ENCODE measurements around the gene CFAP99. TPM values are rescaled to one million over a fixed set of nuclear protein-coding genes. Genes with fewer than 3 reads are reported as not detected.

CFAP99 gene
- total and polyA plus RNA-seq, 2 donors (not counting 1 experiment from before 2014, with no cell fraction given): not detected

GRCh38 chr4:2390784-2391421 lies 27.9 kb upstream of the CFAP99 start:
- WGBS (ENCODE audit: insufficient coverage): 10% methylated on average over 17 of the region's 20 CpGs
- no peak for ATAC-seq (ENCODE audit: low read depth)

GRCh38 chr4:2393353-2394270 lies 25.1 kb upstream of the CFAP99 start:
- H3K4me3 ChIP-seq (ENCODE audit: control extremely low read depth in 1 of 5, extremely low read depth in 1 of 5, insufficient read depth in 1 of 5, low read depth in 2 of 5, low read length in 4 of 5): peak overlapping the region in 3 of 5 experiments; percentile 38 to 46 (median 44)
- H3K9ac ChIP-seq (ENCODE audit: low read length): peak overlapping the region; percentile 42
- CTCF ChIA-PET: interaction anchor here (1.1 to 2.1 kb wide), 6 partner anchors 9 to 174 kb away, joined by 3 to 9 read pairs (median 4); no protein-coding TSS in a partner anchor
- Mint-ChIP-seq H3K27ac (peak overlapping the region; percentile 82), H3K9me3 (ENCODE audit: insufficient read depth) (no peaks in the 10 kb centered on the region), H3K27me3 (peaks cover 16% of the 10 kb centered on the region), H3K4me3 (peak overlapping the region; percentile 88), H3K4me1 (peaks cover 43% of the 10 kb centered on the region)
- POLR2A ChIA-PET: interaction anchor here (0.5 to 1.2 kb wide), 2 partner anchors 26 to 152 kb away, joined by 3 read pairs; no protein-coding TSS in a partner anchor
- peaks cover 0 to 31% (median 7%) of the 10 kb centered on the region in 4 experiments for H3K27me3 ChIP-seq (replicated peaks in 1 of 4; ENCODE audit: control extremely low read depth in 1 of 4, control insufficient read depth in 3 of 4, insufficient read depth in 4 of 4, low read length in 3 of 4)
- H3K4me1 ChIP-seq (ENCODE audit: control insufficient read depth in 2 of 2, insufficient read depth in 2 of 2, low read length in 2 of 2): peaks cover 17 to 25% of the 10 kb centered on the region in 2 donors
- H3K27ac ChIP-seq (ENCODE audit: low read length in 2 of 2): no peak overlapping the region
- no peaks in the 10 kb centered on the region for H4K20me1 ChIP-seq (ENCODE audit: control insufficient read depth, insufficient read depth, low read length, poor library complexity, severe bottlenecking)
- TF ChIP-seq CTCF (IDR thresholded peaks at IDR 0.05) (no peak), EZH2 (IDR thresholded peaks at IDR 0.05; ENCODE audit: borderline replicate concordance, insufficient read depth, low read depth, low read length, poor library complexity, severe bottlenecking) (no peak)
- DNase-seq (peak; percentile 30), ATAC-seq (ENCODE audit: low read depth) (peak; percentile 78)
- intact Hi-C loops (cut with micrococcal nuclease): no loop called here
- H3K4me2 ChIP-seq (replicated peaks; ENCODE audit: low read depth, low read length, poor library complexity, severe bottlenecking): peak overlapping the region; percentile 70
- H3K36me3 ChIP-seq (replicated peaks in 1 of 2; ENCODE audit: control extremely low read depth in 1 of 2, control insufficient read depth in 1 of 2, extremely low read depth in 1 of 2, insufficient read depth in 2 of 2, low read length in 1 of 2): no peaks in the 10 kb centered on the region
- no peaks in the 10 kb centered on the region for H3K9me3 ChIP-seq (ENCODE audit: control extremely low read depth in 1 of 3, control insufficient read depth in 2 of 3, insufficient read depth in 1 of 3, low read length in 2 of 3)
- 27% methylated on average over 27 of the region's 28 CpGs for WGBS (ENCODE audit: insufficient coverage)
- H2AFZ ChIP-seq (ENCODE audit: insufficient read depth, low read depth, low read length, poor library complexity, severe bottlenecking): peak overlapping the region; percentile 73
- H3K79me2 ChIP-seq (ENCODE audit: control insufficient read depth, insufficient read depth, low read length): no peaks in the 10 kb centered on the region

More at GRCh38 chr4:2390784-2391421, 27.9 kb upstream of the CFAP99 start:
- DNase-seq: peak; percentile 35
- Mint-ChIP-seq H3K4me3 (peak overlapping the region; percentile 92), H3K27me3 (peaks cover 7% of the 10 kb centered on the region), H3K27ac (peak overlapping the region; percentile 88), H3K4me1 (peaks cover 43% of the 10 kb centered on the region), H3K9me3 (ENCODE audit: insufficient read depth) (no peaks in the 10 kb centered on the region)
- Histone ChIP-seq H3K79me2 (ENCODE audit: control insufficient read depth, insufficient read depth, low read length) (no peaks in the 10 kb centered on the region), H3K4me3 (ENCODE audit: control extremely low read depth in 1 of 5, extremely low read depth in 1 of 5, insufficient read depth in 1 of 5, low read depth in 2 of 5, low read length in 4 of 5) (peak overlapping the region in 2 of 5 experiments; percentile 2 to 20), H3K9me3 (ENCODE audit: control extremely low read depth in 1 of 3, control insufficient read depth in 2 of 3, insufficient read depth in 1 of 3, low read length in 2 of 3) (no peaks in the 10 kb centered on the region), H3K9ac (ENCODE audit: low read length) (no peak overlapping the region), H3K27me3 (replicated peaks in 1 of 4; ENCODE audit: control extremely low read depth in 1 of 4, control insufficient read depth in 3 of 4, insufficient read depth in 4 of 4, low read length in 3 of 4) (peaks cover 0 to 34% (median 8%) of the 10 kb centered on the region in 4 experiments), H3K36me3 (replicated peaks in 1 of 2; ENCODE audit: control extremely low read depth in 1 of 2, control insufficient read depth in 1 of 2, extremely low read depth in 1 of 2, insufficient read depth in 2 of 2, low read length in 1 of 2) (no peaks in the 10 kb centered on the region), H4K20me1 (ENCODE audit: control insufficient read depth, insufficient read depth, low read length, poor library complexity, severe bottlenecking) (no peaks in the 10 kb centered on the region), H3K4me1 (ENCODE audit: control insufficient read depth in 2 of 2, insufficient read depth in 2 of 2, low read length in 2 of 2) (peaks cover 17 to 25% of the 10 kb centered on the region in 2 donors), H3K27ac (ENCODE audit: low read length in 2 of 2) (no peak overlapping the region), H2AFZ (ENCODE audit: insufficient read depth, low read depth, low read length, poor library complexity, severe bottlenecking) (peak overlapping the region; percentile 36), H3K4me2 (replicated peaks; ENCODE audit: low read depth, low read length, poor library complexity, severe bottlenecking) (peak overlapping the region; percentile 53)
- ChIA-PET CTCF (interaction anchor here (0.7 to 2.1 kb wide), 5 partner anchors 22 to 174 kb away, joined by 3 to 8 read pairs (median 3); no protein-coding TSS in a partner anchor), POLR2A (interaction anchor here (0.6 to 0.7 kb wide), 2 partner anchors 16 to 77 kb away, joined by 3 read pairs; no protein-coding TSS in a partner anchor)
- intact Hi-C loops (cut with micrococcal nuclease): no loop called here
- TF ChIP-seq EZH2 (IDR thresholded peaks at IDR 0.05; ENCODE audit: borderline replicate concordance, insufficient read depth, low read depth, low read length, poor library complexity, severe bottlenecking): no peak

Data from B cell (primary cell).